ENCODE data around the gene SPTBN1. TPM values are rescaled to one million over a fixed set of nuclear protein-coding genes. Genes with fewer than 3 reads are reported as not detected.

The SPTBN1 gene
- total and polyA plus RNA-seq, 2 of the 13 experiments (the other 11 are each of a cell fraction or from before 2014, with no cell fraction given): 123 to 299 TPM

GRCh38 chr2:54557211-54557600 is 101.1 kb downstream of the SPTBN1 start:
- H3K36me3 ChIP-seq (replicated peaks in 1 of 2; ENCODE audit: control insufficient read depth in 1 of 2, insufficient read depth in 2 of 2, low read length in 2 of 2): peaks cover 0 to 6% of the 10 kb centered on the region in 2 experiments; a peak in 3 of 5 replicates
- H4K20me1 ChIP-seq (ENCODE audit: insufficient read depth, low read length): peaks cover 19% of the 10 kb centered on the region
- in situ Hi-C loops (cut with HindIII; ENCODE audit: extremely low pct_ligation_motif_present, low pct_unique_long_range_greater_than_20kb) (no loop called here), intact Hi-C loops (cut with micrococcal nuclease; ENCODE audit: unreplicated experiment) (loop anchor here (5.0 kb wide), 1 partner anchor 75 kb away; no protein-coding TSS in a partner anchor)
- H3K27me3 ChIP-seq (ENCODE audit: control insufficient read depth in 1 of 2, insufficient read depth in 2 of 2, low read length in 2 of 2): no peaks in the 10 kb centered on the region; a peak in 1 of 5 replicates
- peak overlapping the region; percentile 86 to 99 (median 91) for H3K4me3 ChIP-seq (replicated peaks in 1 of 3; ENCODE audit: insufficient read depth in 1 of 3, low read depth in 2 of 3, low read length in 3 of 3)
- no peak for ATAC-seq
- peak overlapping the region; percentile 98 for H3K9ac ChIP-seq (ENCODE audit: insufficient read depth, low read depth, low read length)
- 0 out of 2 replicates have a peak, but pooled peaks have one; percentile 13 for TF ChIP-seq ZBTB10 (CRISPR knock-in tag; IDR thresholded peaks at IDR 0.05; ENCODE audit: borderline replicate concordance)
- peak; percentile 63 for TF ChIP-seq ZNF18 (CRISPR knock-in tag; IDR thresholded peaks at IDR 0.05; ENCODE audit: insufficient replicate concordance)
- 0 out of 2 replicates have a peak, but pooled peaks have one; percentile 0 for TF ChIP-seq TGIF2 (CRISPR knock-in tag; IDR thresholded peaks at IDR 0.05)
- 0 out of 2 replicates have a peak, but pooled peaks have one; percentile 3 for TF ChIP-seq NCOR1 (IDR thresholded peaks at IDR 0.05; ENCODE audit: borderline replicate concordance, low read length)
- TF ChIP-seq ZNF256 (CRISPR knock-in tag; conservative IDR thresholded peaks at IDR 0.05): 0 out of 2 replicates have a peak, but pooled peaks have one; percentile 3
- peak; percentile 70 for TF ChIP-seq NFIC (IDR thresholded peaks at IDR 0.05; ENCODE audit: low read length)
- TF ChIP-seq ZNF383 (CRISPR knock-in tag; IDR thresholded peaks at IDR 0.05; ENCODE audit: borderline replicate concordance): no peak
- TF ChIP-seq ZNF777 (CRISPR knock-in tag; IDR thresholded peaks at IDR 0.05): no peak
- ChIA-PET POLR2A (interaction anchor here (0.5 to 7.5 kb wide), 7 partner anchors 9 to 32 kb away, joined by 3 to 108 read pairs (median 5); no protein-coding TSS in a partner anchor), CTCF (ENCODE audit: low intra/inter-chr PET ratio, low total read pairs) (no interaction called here)
- DNase-seq (ENCODE audit: low spot score): no peak
- H3K4me2 ChIP-seq (ENCODE audit: low read depth, low read length): peak overlapping the region; percentile 91
- no peak overlapping the region for H2AFZ ChIP-seq (ENCODE audit: low read length)
- TSS peak; percentile 71 for BruUV-seq (replicated peaks)
- H3K9me3 ChIP-seq (ENCODE audit: low read length): no peaks in the 10 kb centered on the region
- 59% methylated on average over 1 of the region's 1 CpG for WGBS (ENCODE audit: low lambda C conversion rate)
- FAIRE-seq: no peak
- peaks cover 89% of the 10 kb centered on the region for H3K79me2 ChIP-seq (ENCODE audit: insufficient read depth, low read length)
- H3K27ac ChIP-seq (ENCODE audit: extremely low read length, insufficient read depth, low read length): peak overlapping the region; percentile 93
- H3K4me1 ChIP-seq (ENCODE audit: insufficient read depth, low read length): peaks cover 63% of the 10 kb centered on the region
